ENCODE data around the gene GRIK4.

DNA sequence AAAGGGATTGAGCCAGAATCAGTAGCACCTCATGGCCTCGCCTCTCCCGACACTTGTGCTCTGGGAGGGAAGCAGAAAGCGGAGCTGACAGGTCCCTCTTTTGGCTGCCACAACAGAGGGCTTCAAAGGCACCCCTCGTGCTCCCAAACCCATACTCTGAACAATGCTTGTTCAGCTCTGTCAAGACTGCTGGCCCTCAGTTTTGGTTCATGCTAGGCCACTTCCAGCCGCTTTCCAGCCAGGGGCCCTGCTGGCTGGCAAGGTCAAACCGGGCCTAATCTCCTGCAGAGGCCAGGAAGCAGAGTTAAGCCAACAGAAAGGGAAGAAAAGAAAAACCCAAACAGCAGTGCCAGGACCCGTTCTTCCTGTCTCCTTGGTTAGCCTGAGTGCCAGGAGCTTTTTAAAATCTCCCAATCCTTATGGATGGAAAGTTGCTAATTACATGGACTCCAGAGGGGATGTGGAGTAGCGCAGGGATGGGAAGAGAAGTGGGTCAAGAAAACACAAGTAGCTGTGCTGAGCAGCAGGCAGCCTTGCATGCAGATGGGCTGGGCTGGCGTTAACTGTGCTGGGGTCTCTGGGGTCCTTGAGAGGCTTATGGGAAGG, 150.6 kb downstream of the GRIK4 start:
- TF ChIP-seq, protein P1, sequence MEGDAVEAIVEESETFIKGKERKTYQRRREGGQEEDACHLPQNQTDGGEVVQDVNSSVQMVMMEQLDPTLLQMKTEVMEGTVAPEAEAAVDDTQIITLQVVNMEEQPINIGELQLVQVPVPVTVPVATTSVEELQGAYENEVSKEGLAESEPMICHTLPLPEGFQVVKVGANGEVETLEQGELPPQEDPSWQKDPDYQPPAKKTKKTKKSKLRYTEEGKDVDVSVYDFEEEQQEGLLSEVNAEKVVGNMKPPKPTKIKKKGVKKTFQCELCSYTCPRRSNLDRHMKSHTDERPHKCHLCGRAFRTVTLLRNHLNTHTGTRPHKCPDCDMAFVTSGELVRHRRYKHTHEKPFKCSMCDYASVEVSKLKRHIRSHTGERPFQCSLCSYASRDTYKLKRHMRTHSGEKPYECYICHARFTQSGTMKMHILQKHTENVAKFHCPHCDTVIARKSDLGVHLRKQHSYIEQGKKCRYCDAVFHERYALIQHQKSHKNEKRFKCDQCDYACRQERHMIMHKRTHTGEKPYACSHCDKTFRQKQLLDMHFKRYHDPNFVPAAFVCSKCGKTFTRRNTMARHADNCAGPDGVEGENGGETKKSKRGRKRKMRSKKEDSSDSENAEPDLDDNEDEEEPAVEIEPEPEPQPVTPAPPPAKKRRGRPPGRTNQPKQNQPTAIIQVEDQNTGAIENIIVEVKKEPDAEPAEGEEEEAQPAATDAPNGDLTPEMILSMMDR (IDR thresholded peaks at IDR 0.05) = no peak
- TF ChIP-seq POLR2A (IDR thresholded peaks at IDR 0.05) = no peak
